NCI-H748 treated with DMSO at 0.1 percent for 48 hours (cell line): ENCODE data around the gene HIVEP3.

Experiments
- DNase-seq: peaks from one replicate; lab custom pipeline; 2025; lab: John Stamatoyannopoulos, UW

HIVEP3 gene

GRCh38 chr1:41812051-41812450 lies 106.7 kb downstream of the HIVEP3 start:
- peak; percentile 100 for DNase-seq

- DNase-seq: no peak
Measured at GRCh38 chr1:41811051-41811795, 107.5 kb downstream of the HIVEP3 start.

- DNase-seq: no peak
Measured at GRCh38 chr1:41810446-41810845, 108.3 kb downstream of the HIVEP3 start.

- no peak for DNase-seq
Measured at GRCh38 chr1:41809692-41810091, 109.0 kb downstream of the HIVEP3 start.

- DNase-seq: no peak
Measured at GRCh38 chr1:41807390-41807789, 111.3 kb downstream of the HIVEP3 start.

- no peak for DNase-seq
Measured at GRCh38 chr1:41806472-41807155, 112.1 kb downstream of the HIVEP3 start.

GRCh38 chr1:41805771-41806471 lies 112.8 kb downstream of the HIVEP3 start:
- DNase-seq: no peak

GRCh38 chr1:41804176-41804575 lies 114.5 kb downstream of the HIVEP3 start:
- DNase-seq: no peak

- DNase-seq: no peak
Measured at GRCh38 chr1:41803656-41804055, 115.1 kb downstream of the HIVEP3 start.

GRCh38 chr1:41802532-41803501 lies 115.9 kb downstream of the HIVEP3 start:
- no peak for DNase-seq

GRCh38 chr1:41800311-41800829 lies 118.4 kb downstream of the HIVEP3 start:
- no peak for DNase-seq

GRCh38 chr1:41799723-41800122 lies 119.0 kb downstream of the HIVEP3 start:
- no peak for DNase-seq

- no peak for DNase-seq
Measured at GRCh38 chr1:41799205-41799604, 119.5 kb downstream of the HIVEP3 start.

- DNase-seq: no peak
Measured at GRCh38 chr1:41795205-41795762, 123.4 kb downstream of the HIVEP3 start.

GRCh38 chr1:41794031-41794430 lies 124.7 kb downstream of the HIVEP3 start:
- no peak for DNase-seq

GRCh38 chr1:41792485-41792770 lies 126.3 kb downstream of the HIVEP3 start:
- no peak for DNase-seq

- DNase-seq: no peak
Measured at GRCh38 chr1:41791667-41792484, 126.8 kb downstream of the HIVEP3 start.

GRCh38 chr1:41790351-41790750 lies 128.4 kb downstream of the HIVEP3 start:
- DNase-seq: no peak

GRCh38 chr1:41789661-41790330 lies 128.9 kb downstream of the HIVEP3 start:
- no peak for DNase-seq

GRCh38 chr1:41788427-41788826 lies 130.3 kb downstream of the HIVEP3 start:
- DNase-seq: no peak
